Activated CD8-positive, alpha-beta memory T cell treated with anti-CD3 and anti-CD28 coated beads for 36 hours (primary cell): ENCODE results near the gene HOXC4. TPM values are rescaled to one million over a fixed set of nuclear protein-coding genes. Genes with fewer than 3 reads are reported as not detected.

ENCODE experiments used
- CTCF ChIA-PET: fragments of 350-600 bp; sonication (Branson Sonifier 250); formaldehyde crosslinking; loops from one replicate; lab custom pipeline; 2021; ENCODE audit warnings: antibody characterized with exemption; lab: Charles Lee
- POLR2A ChIA-PET: fragments of 350-600 bp; sonication (Branson Sonifier 250); formaldehyde crosslinking; loops from one replicate; lab custom pipeline; 2021; ENCODE audit warnings: antibody characterized with exemption; lab: Charles Lee
- total RNA-seq, 2 experiments: library from RNA; stranded (reverse); gene quantifications; one replicate each; pipeline ENCODE4 v1.2.3, GENCODE V29; 2021

The HOXC4 gene
- 1 to 10 TPM; 1.0 to 1.3 TPM for total RNA-seq

DNA sequence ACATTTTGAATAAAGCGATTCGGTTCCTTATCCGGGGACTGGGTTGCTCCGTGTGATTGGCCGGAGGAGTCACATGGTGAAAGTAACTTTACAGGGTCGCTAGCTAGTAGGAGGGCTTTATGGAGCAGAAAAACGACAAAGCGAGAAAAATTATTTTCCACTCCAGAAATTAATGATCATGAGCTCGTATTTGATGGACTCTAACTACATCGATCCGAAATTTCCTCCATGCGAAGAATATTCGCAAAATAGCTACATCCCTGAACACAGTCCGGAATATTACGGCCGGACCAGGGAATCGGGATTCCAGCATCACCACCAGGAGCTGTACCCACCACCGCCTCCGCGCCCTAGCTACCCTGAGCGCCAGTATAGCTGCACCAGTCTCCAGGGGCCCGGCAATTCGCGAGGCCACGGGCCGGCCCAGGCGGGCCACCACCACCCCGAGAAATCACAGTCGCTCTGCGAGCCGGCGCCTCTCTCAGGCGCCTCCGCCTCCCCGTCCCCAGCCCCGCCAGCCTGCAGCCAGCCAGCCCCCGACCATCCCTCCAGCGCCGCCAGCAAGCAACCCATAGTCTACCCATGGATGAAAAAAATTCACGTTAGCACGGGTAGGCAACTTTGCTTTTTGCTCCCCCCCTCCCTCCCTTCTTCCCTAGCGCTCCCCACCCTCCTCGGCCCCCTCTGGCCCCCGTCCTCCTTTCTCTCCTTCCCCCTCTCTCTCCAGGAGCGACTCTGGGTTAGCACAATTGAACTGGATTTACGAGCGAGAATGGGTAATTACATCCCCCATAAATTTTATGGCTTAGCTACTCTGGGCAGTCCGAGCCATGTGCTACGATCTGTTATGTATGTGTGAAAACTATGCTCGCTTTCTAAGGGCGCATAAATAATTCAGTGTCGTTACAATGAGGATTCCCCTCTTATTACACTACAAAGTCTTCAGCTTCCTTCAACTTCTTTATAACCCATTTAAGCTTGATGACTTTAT is at the start of gene HOXC4:
Gene HOXC4, plus strand, starts transcription at position 85 of the 991 bp plus-strand sequence. Its CDS starts 88 bp downstream, at position 173.
- POLR2A ChIA-PET = no interaction called here

GRCh38 chr12:54004063-54004840 is 49.4 kb upstream of the HOXC4 start:
- POLR2A ChIA-PET = no interaction called here
- CTCF ChIA-PET = interaction anchor here (0.9 to 7.1 kb wide), 5 partner anchors 19 to 196 kb away, joined by 3 to 80 read pairs (median 8); partner anchors contain the start of genes HOXC5 and SMUG1

More for the DNA sequence above, at the start of gene HOXC4:
- CTCF ChIA-PET = interaction anchor here (1.1 kb wide), 2 partner anchors 9 to 21 kb away, joined by 3 to 5 read pairs; partner anchors contain the start of gene HOXC5

- POLR2A ChIA-PET = interaction anchor here (1.2 kb wide), 1 partner anchor 196 kb away, joined by 3 read pairs; no protein-coding TSS in a partner anchor
These were observed 48.6 kb upstream of the HOXC4 start for GRCh38 chr12:54004841-54005530.

DNA sequence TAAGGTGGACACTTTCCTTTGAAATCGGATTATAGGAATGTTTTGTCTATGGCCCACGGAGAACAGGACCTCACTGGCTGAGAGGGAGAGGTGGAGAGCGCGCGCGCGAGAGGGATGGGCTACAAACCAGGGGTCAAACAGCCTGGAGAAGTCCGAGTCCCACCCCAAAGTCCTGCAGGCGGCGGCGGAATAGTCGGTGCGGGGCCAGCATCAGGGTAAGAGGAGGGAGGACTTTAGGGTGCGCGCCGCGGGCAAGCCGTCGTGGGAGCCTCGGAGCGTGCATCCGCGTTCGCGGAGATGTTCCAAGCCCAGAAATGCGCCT is 48.1 kb upstream of the HOXC4 start:
- CTCF ChIA-PET = interaction anchor here (0.5 to 7.1 kb wide), 19 partner anchors 9 to 210 kb away, joined by 3 to 80 read pairs (median 4); partner anchors contain the start of genes HOXC10, HOXC5 and SMUG1
- POLR2A ChIA-PET = interaction anchor here (1.2 kb wide), 1 partner anchor 196 kb away, joined by 3 read pairs; no protein-coding TSS in a partner anchor

More at GRCh38 chr12:54004841-54005530, 48.6 kb upstream of the HOXC4 start:
- CTCF ChIA-PET = interaction anchor here (0.8 to 7.1 kb wide), 12 partner anchors 12 to 211 kb away, joined by 3 to 80 read pairs (median 16); partner anchors contain the start of genes HOXC10, HOXC5 and SMUG1

GRCh38 chr12:54005853-54006558 is 47.6 kb upstream of the HOXC4 start:
- ChIA-PET CTCF (interaction anchor here (0.5 to 7.1 kb wide), 21 partner anchors 9 to 210 kb away, joined by 3 to 80 read pairs (median 4); partner anchors contain the start of genes HOXC10, HOXC5 and SMUG1), POLR2A (interaction anchor here (1.2 kb wide), 1 partner anchor 195 kb away, joined by 3 read pairs; no protein-coding TSS in a partner anchor)

GRCh38 chr12:54006559-54007220 is 46.9 kb upstream of the HOXC4 start:
- CTCF ChIA-PET = interaction anchor here (0.8 to 7.1 kb wide), 12 partner anchors 10 to 209 kb away, joined by 3 to 80 read pairs (median 14); partner anchors contain the start of genes HOXC10, HOXC5 and SMUG1
- POLR2A ChIA-PET = no interaction called here

GRCh38 chr12:54007538-54008259 is 45.9 kb upstream of the HOXC4 start:
- POLR2A ChIA-PET = no interaction called here
- CTCF ChIA-PET = interaction anchor here (1.2 to 7.1 kb wide), 9 partner anchors 7 to 200 kb away, joined by 4 to 80 read pairs (median 18); partner anchors contain the start of genes HOXC5, HOXC9 and SMUG1

DNA sequence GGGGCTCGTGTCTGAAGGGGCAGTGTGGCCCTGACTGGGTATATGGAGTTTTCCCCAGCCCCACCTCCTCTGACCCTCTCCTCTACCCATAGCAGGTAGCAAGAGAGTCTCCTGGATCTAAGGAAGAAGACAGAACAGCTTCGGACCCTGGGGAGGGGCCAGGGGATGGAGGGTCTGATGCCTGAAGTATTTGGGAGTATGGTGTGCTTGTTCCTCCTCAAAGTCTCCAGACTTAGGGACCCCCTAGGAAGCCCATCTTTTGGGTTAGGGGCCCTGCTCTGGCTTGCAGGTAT is 45.4 kb upstream of the HOXC4 start:
- ChIA-PET POLR2A (no interaction called here), CTCF (interaction anchor here (1.2 to 7.1 kb wide), 7 partner anchors 8 to 199 kb away, joined by 4 to 80 read pairs (median 11); partner anchors contain the start of genes HOXC10, HOXC5, HOXC9 and SMUG1)

DNA sequence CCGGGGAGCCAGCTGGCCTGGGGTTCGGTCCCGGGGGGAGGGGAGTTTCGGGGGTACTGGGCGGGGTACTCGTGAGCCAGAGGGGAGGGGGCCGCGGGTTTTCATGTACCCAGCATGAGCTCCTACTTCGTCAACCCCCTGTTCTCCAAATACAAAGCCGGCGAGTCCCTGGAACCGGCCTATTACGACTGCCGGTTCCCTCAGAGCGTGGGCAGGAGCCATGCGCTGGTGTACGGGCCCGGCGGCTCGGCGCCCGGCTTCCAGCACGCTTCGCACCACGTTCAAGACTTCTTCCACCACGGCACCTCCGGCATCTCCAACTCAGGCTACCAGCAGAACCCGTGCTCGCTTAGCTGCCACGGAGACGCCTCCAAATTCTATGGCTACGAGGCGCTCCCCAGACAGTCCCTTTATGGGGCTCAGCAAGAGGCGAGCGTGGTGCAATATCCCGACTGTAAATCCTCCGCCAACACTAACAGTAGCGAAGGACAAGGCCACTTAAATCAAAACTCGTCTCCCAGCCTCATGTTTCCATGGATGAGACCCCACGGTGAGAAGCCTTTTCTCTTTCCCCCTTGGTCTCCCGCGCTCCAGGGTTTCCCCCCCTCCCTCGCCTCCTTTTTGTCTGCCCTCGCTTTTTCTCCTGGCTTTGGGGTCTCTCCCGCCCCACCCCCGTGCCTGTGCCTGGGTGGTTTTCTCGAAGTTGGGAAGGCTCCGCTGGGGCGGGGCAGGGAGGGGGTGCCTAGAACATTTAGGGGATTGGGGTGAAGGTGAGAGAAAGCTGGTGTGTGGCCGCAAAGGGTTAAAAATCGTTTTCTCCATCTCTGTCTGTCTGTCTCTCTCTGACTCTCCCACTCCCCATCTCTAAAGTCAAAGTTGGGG is 44.2 kb upstream of the HOXC4 start:
- ChIA-PET CTCF (interaction anchor here (0.6 to 7.1 kb wide), 12 partner anchors 9 to 1710 kb away, joined by 3 to 80 read pairs (median 6); partner anchors contain the start of genes CALCOCO1, HOXC10, HOXC5 and HOXC9), POLR2A (no interaction called here)

DNA sequence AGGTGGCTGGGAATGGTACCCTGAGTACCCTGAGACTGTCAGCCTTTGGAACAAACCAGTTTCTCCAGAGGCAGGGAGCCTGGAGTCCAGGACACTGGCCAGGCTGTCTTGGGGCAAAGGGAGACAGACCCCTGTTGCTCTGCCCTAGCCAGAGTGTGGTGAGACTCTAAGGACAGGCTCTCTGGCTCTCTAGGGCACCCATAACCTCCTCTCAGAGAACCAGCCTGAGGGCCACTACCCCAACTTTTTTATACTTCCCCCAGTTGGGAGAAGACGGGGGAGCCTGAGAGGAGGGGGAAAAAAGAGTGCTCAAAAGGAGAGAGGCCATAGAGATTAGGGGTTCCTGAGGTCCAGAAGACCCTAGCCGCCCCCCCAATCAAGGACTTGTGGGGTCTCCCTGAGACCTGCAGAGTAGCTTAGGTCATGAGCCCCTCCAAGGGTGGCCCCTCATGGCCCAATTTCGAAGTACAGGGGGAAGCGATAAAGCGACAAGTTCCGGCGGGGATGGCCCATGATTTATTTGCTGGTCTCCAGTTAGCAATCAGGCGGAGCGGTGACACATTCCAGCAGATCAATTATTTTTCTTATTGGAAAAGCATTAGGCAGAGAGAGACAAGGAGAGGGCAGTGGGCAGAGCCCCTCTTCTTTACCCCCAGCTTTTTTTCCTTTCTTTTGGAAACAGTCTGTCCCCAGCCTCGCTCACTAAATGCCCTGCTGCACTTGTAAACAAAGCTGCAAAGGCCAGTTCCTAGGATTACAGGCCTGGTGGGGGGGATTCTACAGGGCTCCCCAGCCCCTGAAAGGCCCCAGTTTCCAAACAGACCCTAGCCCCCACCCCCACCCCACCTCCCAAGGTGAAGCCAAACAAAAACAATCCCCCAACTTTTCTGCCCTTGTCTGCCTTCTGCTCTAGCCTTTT is 43.3 kb upstream of the HOXC4 start:
- ChIA-PET POLR2A (no interaction called here), CTCF (interaction anchor here (2.1 kb wide), 1 partner anchor 25 kb away, joined by 11 read pairs; the partner anchor contains the start of gene HOXC10)

DNA sequence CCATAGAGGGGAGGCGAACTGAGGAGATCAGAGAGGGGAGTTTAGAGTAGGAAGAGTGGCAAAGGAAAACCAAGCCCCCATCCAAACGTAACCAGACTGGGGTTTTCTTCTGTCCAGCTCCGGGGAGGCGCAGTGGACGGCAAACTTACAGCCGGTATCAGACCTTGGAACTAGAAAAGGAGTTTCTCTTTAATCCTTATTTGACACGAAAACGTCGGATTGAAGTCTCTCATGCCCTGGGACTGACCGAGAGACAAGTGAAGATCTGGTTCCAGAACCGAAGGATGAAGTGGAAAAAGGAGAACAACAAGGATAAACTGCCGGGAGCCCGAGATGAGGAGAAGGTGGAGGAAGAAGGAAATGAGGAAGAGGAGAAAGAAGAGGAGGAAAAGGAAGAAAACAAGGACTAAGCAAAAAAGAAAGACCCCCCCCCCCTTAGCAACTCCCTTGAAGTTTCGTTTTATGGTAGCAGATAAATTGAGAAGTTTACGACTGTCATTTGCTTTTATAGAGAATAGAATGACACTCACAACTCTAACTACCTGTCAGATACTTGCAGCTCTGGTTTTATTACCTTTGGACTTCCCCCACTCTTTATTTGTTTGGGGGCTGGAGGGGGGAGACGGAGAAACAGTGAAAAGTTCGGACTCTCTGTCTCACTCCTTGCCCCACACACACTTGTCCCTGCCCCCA is 42.5 kb upstream of the HOXC4 start:
- POLR2A ChIA-PET = no interaction called here
- CTCF ChIA-PET = interaction anchor here (0.7 kb wide), 1 partner anchor 182 kb away, joined by 7 read pairs; no protein-coding TSS in a partner anchor

- CTCF ChIA-PET = interaction anchor here (0.7 kb wide), 1 partner anchor 181 kb away, joined by 7 read pairs; no protein-coding TSS in a partner anchor
- POLR2A ChIA-PET = no interaction called here
These were observed 41.7 kb upstream of the HOXC4 start for GRCh38 chr12:54011665-54012532.
